BLaER1 treated with 17β-estradiol and CSF1 and Interleukin-3, amounts not matched to agents 10 nM and 100 nM (cell line): ENCODE results near the gene EDARADD.
A peak's percentile ranks its signal among the peaks of the same experiment; 100 is the strongest.

Source experiments
- H3K27ac ChIP-seq, 11 experiments: shearing (Covaris generic); formaldehyde crosslinking; 2 replicates each; pipeline ENCODE4 v1.8.1; 2022
- H3K27me3 ChIP-seq, 11 experiments: shearing (Covaris generic); formaldehyde crosslinking; 2 replicates each; pipeline ENCODE4 v1.8.1; 2022
- H3K36me3 ChIP-seq, 11 experiments: shearing (Covaris generic); formaldehyde crosslinking; 2 replicates each; pipeline ENCODE4 v1.8.1; 2022
- H3K4me1 ChIP-seq, 10 experiments: shearing (Covaris generic); formaldehyde crosslinking; 2 replicates each; pipeline ENCODE4 v1.8.1; 2022
- H3K4me2 ChIP-seq, 11 experiments: shearing (Covaris generic); formaldehyde crosslinking; 2 replicates each; pipeline ENCODE4 v1.8.1; 2022
- H3K4me3 ChIP-seq, 10 experiments: shearing (Covaris generic); formaldehyde crosslinking; 2 replicates each; pipeline ENCODE4 v1.8.1; 2022
- H3K9ac ChIP-seq, 11 experiments: shearing (Covaris generic); formaldehyde crosslinking; 2 replicates each; pipeline ENCODE4 v1.8.1; 2022
- H3K9me3 ChIP-seq, 11 experiments: shearing (Covaris generic); formaldehyde crosslinking; replicated peaks in 1 of 11; 2 replicates each; pipeline ENCODE4 v1.8.1; 2022
- H4K20me1 ChIP-seq, 11 experiments: shearing (Covaris generic); formaldehyde crosslinking; 2 replicates each; pipeline ENCODE4 v1.8.1; 2022
- Cebpa-rat ChIP-seq, 11 experiments: shearing (Covaris generic); IDR thresholded peaks; 2 replicates each; pipeline ENCODE4 v1.8.1; 2022

The EDARADD gene

GRCh38 chr1:236511735-236512418 lies 117.8 kb downstream of the EDARADD start:
- H3K27ac ChIP-seq = no peak overlapping the region
- TF ChIP-seq Cebpa-rat (IDR thresholded peaks at IDR 0.05) = no peak
- no peaks in the 10 kb centered on the region for H4K20me1 ChIP-seq
- H3K4me2 ChIP-seq = no peak overlapping the region
- H3K9ac ChIP-seq = no peak overlapping the region
- no peak overlapping the region for H3K4me3 ChIP-seq
- peaks cover 0 to 13% (median 2%) of the 10 kb centered on the region in 10 experiments; a peak in 7 of 20 replicates for H3K4me1 ChIP-seq
- no peaks in the 10 kb centered on the region for H3K9me3 ChIP-seq
- H3K36me3 ChIP-seq = no peaks in the 10 kb centered on the region
- no peaks in the 10 kb centered on the region for H3K27me3 ChIP-seq

GRCh38 chr1:236514703-236515442 lies 120.8 kb downstream of the EDARADD start:
- Histone ChIP-seq H3K4me2 (no peak overlapping the region), H3K27ac (no peak overlapping the region), H3K4me3 (no peak overlapping the region)

DNA sequence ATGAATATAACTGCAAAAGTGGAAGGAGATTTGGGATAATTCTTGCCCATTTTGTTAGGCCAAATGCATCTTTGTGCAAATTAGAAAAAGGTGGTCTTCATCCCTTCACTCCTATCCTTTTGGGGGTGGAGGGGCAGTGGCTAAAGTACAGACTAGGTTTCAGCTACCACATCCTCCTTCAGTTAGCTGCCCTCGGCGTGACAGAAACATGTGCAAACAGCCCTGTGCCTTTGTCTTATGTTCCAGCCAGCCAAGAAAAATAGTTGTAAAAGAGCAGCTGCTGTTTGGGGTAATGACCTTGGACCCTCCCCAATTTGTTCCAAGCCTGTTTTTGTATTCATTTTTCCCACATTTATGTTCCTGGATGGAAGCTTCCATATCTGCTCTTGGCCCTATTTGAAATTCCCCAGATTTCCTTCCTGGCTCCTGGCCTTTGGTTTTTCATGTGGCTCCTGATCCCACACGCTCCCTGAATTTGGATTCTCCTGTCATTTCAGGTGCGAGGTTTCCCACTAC lies 121.4 kb downstream of the EDARADD start:
- no peaks in the 10 kb centered on the region for H3K27me3 ChIP-seq
- H3K4me2 ChIP-seq = no peak overlapping the region
- H3K36me3 ChIP-seq = no peaks in the 10 kb centered on the region
- no peak overlapping the region for H3K4me3 ChIP-seq
- peaks cover 12 to 44% (median 26%) of the 10 kb centered on the region in 10 experiments for H3K4me1 ChIP-seq
- no peak for TF ChIP-seq Cebpa-rat (IDR thresholded peaks at IDR 0.05)
- H3K9ac ChIP-seq = no peak overlapping the region
- peak overlapping the region in 4 of 11 experiments; percentile 4 to 31 (median 16); a peak in 3 of 22 replicates for H3K27ac ChIP-seq
- H4K20me1 ChIP-seq = no peaks in the 10 kb centered on the region
- H3K9me3 ChIP-seq = no peaks in the 10 kb centered on the region

More at GRCh38 chr1:236514703-236515442, 120.8 kb downstream of the EDARADD start:
- H3K36me3 ChIP-seq = no peaks in the 10 kb centered on the region
- H4K20me1 ChIP-seq = no peaks in the 10 kb centered on the region
- H3K9me3 ChIP-seq = no peaks in the 10 kb centered on the region
- no peak for TF ChIP-seq Cebpa-rat (IDR thresholded peaks at IDR 0.05)
- H3K9ac ChIP-seq = no peak overlapping the region
- peaks cover 12 to 43% (median 26%) of the 10 kb centered on the region in 10 experiments for H3K4me1 ChIP-seq
- H3K27me3 ChIP-seq = no peaks in the 10 kb centered on the region

- Histone ChIP-seq H3K4me3 (no peak overlapping the region), H3K27ac (peak overlapping the region in 8 of 11 experiments; percentile 72 to 87 (median 78); a peak in 14 of 22 replicates), H3K4me1 (peaks cover 12 to 44% (median 26%) of the 10 kb centered on the region in 10 experiments), H3K9me3 (no peaks in the 10 kb centered on the region), H3K36me3 (no peaks in the 10 kb centered on the region), H3K9ac (peak overlapping the region in 1 of 11 experiments; percentile 45; a peak in 1 of 22 replicates), H3K4me2 (peak overlapping the region in 7 of 11 experiments; percentile 62 to 93 (median 77); a peak in 10 of 22 replicates), H4K20me1 (no peaks in the 10 kb centered on the region), H3K27me3 (no peaks in the 10 kb centered on the region)
- no peak for TF ChIP-seq Cebpa-rat (IDR thresholded peaks at IDR 0.05)
These were observed 123.0 kb downstream of the EDARADD start for GRCh38 chr1:236516929-236517704.

DNA sequence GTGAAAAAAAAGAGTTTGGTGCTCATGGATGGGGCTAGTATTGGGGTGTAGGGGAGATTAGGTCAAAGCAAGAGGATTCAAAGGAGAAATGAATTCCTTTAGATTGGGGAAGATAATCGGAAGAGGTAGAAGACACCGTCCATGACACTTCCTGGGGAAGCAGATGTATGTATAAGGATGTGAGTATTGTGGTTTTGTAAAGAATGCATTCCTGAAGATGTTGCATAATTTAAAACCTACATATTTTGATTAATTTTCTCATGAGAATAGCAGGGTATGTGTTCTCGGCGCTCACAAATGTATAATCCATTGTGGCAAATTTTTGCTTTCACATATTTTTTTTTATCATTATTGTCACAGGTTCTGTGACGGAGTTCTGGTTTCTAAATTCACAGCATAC lies 124.2 kb downstream of the EDARADD start:
- no peaks in the 10 kb centered on the region for H4K20me1 ChIP-seq
- no peaks in the 10 kb centered on the region for H3K36me3 ChIP-seq
- peak overlapping the region; percentile 40 to 93 (median 68); a peak in 21 of 22 replicates for H3K4me2 ChIP-seq
- peak in 2 of 11 experiments; percentile 66 to 69; a peak in 4 of 22 replicates for TF ChIP-seq Cebpa-rat (IDR thresholded peaks at IDR 0.05)
- no peaks in the 10 kb centered on the region for H3K27me3 ChIP-seq
- peak overlapping the region in 10 of 11 experiments; percentile 7 to 87 (median 76); a peak in 18 of 22 replicates for H3K27ac ChIP-seq
- peak overlapping the region in 8 of 11 experiments; percentile 24 to 65 (median 48); a peak in 12 of 22 replicates for H3K9ac ChIP-seq
- no peaks in the 10 kb centered on the region for H3K9me3 ChIP-seq
- peak overlapping the region in 3 of 10 experiments; percentile 11 to 35 (median 17); a peak in 4 of 20 replicates for H3K4me3 ChIP-seq
- peaks cover 15 to 48% (median 30%) of the 10 kb centered on the region in 10 experiments for H3K4me1 ChIP-seq

DNA sequence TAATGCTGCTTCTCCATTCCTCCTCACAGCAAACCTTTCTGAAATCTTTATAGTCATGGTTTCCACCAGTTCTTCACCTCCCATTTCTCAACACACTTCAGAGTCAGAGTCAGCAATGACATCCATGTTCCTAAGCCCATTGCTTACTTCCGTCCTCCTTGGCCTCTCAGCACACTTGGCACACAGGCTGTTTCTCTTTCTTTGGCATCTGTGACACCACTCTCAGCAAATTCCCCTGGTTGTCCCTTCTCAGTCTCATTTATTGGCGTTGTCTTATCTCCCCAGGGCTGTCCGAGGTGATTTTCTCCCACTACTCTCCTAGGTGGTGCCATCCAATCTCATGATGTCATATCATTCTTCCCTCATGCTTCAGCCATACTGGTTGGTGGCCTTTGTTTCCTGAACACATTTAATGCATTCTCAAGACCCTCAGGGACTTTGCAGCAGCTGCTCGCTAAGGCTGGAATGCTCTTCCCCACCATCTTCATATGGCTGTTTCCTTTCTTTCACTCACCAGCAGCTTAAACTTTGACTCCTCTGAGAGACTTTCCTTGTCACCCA lies 126.4 kb downstream of the EDARADD start:
- H3K4me1 ChIP-seq = peaks cover 24 to 58% (median 40%) of the 10 kb centered on the region in 10 experiments
- no peak overlapping the region for H3K4me2 ChIP-seq
- H3K27me3 ChIP-seq = no peaks in the 10 kb centered on the region
- peaks cover 0 to 7% (median 0%) of the 10 kb centered on the region in 11 experiments; a peak in 2 of 22 replicates for H4K20me1 ChIP-seq
- H3K9me3 ChIP-seq = no peaks in the 10 kb centered on the region
- no peak overlapping the region for H3K4me3 ChIP-seq
- TF ChIP-seq Cebpa-rat (IDR thresholded peaks at IDR 0.05) = no peak
- peak overlapping the region in 4 of 11 experiments; percentile 11 to 33 (median 24); a peak in 5 of 22 replicates for H3K27ac ChIP-seq
- H3K36me3 ChIP-seq = peaks cover 0 to under 1% (median 0%) of the 10 kb centered on the region in 11 experiments; a peak in 3 of 22 replicates
- H3K9ac ChIP-seq = no peak overlapping the region

DNA sequence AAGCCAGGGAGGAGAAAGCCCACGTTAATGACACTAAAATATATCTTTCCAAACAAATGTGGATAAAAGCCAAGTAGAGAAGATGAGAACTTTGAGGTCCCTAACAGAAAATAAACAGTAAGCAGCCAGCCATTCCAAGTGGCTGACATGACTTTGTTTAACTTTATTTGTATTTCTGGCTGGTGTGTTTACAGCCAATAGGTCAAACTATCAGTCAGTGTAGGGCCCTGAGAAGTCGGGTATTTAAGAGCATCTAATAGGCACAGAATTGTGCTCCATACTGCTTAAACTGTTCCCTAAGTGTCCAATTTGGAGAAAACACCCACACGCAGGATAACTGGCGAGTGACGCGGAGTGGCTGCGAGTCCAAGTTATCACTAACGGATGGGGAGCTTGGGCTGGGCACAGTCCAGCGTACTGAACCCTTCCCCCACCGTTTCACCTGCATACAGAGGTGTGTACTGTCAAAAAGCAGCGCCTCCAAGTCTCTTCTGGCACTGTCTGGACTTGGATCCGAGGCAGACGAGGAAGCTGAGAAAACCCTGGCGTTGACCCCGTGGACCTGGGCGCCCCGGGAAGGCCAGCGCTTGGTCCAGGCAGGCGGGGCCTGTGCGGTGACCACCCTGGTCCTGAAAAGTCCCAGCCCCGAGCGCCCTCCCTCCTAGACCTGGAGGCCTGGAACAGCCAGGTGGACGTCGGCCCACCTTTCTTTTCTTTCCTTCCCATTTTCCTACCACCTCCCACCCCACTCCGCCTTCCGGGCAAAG lies 129.0 kb downstream of the EDARADD start:
- Histone ChIP-seq H3K27ac (peak overlapping the region; percentile 92 to 99 (median 95); a peak in 21 of 22 replicates), H3K4me3 (peak overlapping the region; percentile 79 to 100 (median 92)), H3K36me3 (peaks cover 20 to 26% (median 23%) of the 10 kb centered on the region in 11 experiments), H3K9ac (peak overlapping the region; percentile 88 to 100 (median 93)), H3K4me2 (peak overlapping the region; percentile 82 to 98 (median 93)), H3K9me3 (no peaks in the 10 kb centered on the region), H4K20me1 (peaks cover 0 to 29% (median 0%) of the 10 kb centered on the region in 11 experiments; a peak in 4 of 22 replicates), H3K27me3 (no peaks in the 10 kb centered on the region), H3K4me1 (peaks cover 30 to 51% (median 42%) of the 10 kb centered on the region in 10 experiments)
- no peak for TF ChIP-seq Cebpa-rat (IDR thresholded peaks at IDR 0.05)
